ENCODE measurements around the gene SBK2. TPM values are rescaled to one million over a fixed set of nuclear protein-coding genes. Genes with fewer than 3 reads are reported as not detected.

Gene SBK2
- total and polyA plus RNA-seq, 8 donors: not detected

- H3K4me3 ChIP-seq: no peak overlapping the region
- H3K36me3 ChIP-seq: no peaks in the 10 kb centered on the region
- intact Hi-C loops (cut with DNase I; ENCODE audit: low total_unique reads): no loop called here
- H3K9me3 ChIP-seq: no peaks in the 10 kb centered on the region
- WGBS, 5 donors: 89 to 94% (median 91%) methylated on average over 5 of the region's 5 CpGs
- no peak for TF ChIP-seq POLR2AphosphoS5 (IDR thresholded peaks at IDR 0.05)
- TF ChIP-seq POLR2A (IDR thresholded peaks at IDR 0.05): no peak
- TF ChIP-seq, protein P1, sequence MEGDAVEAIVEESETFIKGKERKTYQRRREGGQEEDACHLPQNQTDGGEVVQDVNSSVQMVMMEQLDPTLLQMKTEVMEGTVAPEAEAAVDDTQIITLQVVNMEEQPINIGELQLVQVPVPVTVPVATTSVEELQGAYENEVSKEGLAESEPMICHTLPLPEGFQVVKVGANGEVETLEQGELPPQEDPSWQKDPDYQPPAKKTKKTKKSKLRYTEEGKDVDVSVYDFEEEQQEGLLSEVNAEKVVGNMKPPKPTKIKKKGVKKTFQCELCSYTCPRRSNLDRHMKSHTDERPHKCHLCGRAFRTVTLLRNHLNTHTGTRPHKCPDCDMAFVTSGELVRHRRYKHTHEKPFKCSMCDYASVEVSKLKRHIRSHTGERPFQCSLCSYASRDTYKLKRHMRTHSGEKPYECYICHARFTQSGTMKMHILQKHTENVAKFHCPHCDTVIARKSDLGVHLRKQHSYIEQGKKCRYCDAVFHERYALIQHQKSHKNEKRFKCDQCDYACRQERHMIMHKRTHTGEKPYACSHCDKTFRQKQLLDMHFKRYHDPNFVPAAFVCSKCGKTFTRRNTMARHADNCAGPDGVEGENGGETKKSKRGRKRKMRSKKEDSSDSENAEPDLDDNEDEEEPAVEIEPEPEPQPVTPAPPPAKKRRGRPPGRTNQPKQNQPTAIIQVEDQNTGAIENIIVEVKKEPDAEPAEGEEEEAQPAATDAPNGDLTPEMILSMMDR (IDR thresholded peaks at IDR 0.05): no peak
- TF ChIP-seq EP300 (IDR thresholded peaks at IDR 0.05): no peak
- no peak overlapping the region for H3K27ac ChIP-seq
- no peaks in the 10 kb centered on the region for H3K4me1 ChIP-seq
- no peak for DNase-seq
- peaks cover 0 to 5% (median 0%) of the 10 kb centered on the region in 3 donors for H3K27me3 ChIP-seq
Measured at GRCh38 chr19:55538132-55538531, 1.2 kb upstream of the SBK2 start.

- WGBS, 5 donors: 57 to 80% (median 74%) methylated on average over 5 of the region's 5 CpGs
- H3K36me3 ChIP-seq: no peaks in the 10 kb centered on the region
- DNase-seq: no peak
- intact Hi-C loops (cut with DNase I; ENCODE audit: low total_unique reads): no loop called here
- TF ChIP-seq POLR2AphosphoS5 (IDR thresholded peaks at IDR 0.05) (no peak), EP300 (IDR thresholded peaks at IDR 0.05) (no peak), POLR2A (IDR thresholded peaks at IDR 0.05) (no peak)
- TF ChIP-seq, protein P1 (IDR thresholded peaks at IDR 0.05): no peak
- no peak overlapping the region for H3K4me3 ChIP-seq
- H3K9me3 ChIP-seq: no peaks in the 10 kb centered on the region
- no peak overlapping the region for H3K27ac ChIP-seq
- no peaks in the 10 kb centered on the region for H3K4me1 ChIP-seq
- peaks cover 0 to 5% (median 0%) of the 10 kb centered on the region in 3 donors for H3K27me3 ChIP-seq
Measured at GRCh38 chr19:55537741-55538111, 793 bp upstream of the SBK2 start.

DNA sequence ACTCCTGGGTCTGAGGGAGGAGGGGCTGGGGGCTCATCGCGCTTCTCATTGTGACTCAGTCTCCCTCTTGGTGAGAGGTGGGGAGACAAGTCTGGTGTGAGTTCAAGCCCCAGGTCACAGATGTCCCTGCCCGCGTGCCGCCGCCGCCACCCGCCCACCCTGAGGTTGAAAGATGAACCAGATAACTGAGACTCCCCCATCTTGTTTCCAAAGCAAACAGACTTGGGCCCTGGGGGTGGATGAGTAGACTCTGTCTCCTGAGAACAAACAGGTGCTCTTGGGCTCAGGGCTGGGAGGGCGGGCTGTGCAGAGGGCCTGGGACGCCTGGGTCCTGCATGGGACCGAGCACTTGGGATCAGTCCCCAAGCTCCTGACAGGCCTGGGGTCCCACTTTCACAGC is 567 bp downstream of the SBK2 start:
- WGBS, 5 donors: 88 to 100% (median 96%) methylated on average over 2 to 11 of the region's 11 CpGs
- intact Hi-C loops (cut with DNase I; ENCODE audit: low total_unique reads): no loop called here

DNA sequence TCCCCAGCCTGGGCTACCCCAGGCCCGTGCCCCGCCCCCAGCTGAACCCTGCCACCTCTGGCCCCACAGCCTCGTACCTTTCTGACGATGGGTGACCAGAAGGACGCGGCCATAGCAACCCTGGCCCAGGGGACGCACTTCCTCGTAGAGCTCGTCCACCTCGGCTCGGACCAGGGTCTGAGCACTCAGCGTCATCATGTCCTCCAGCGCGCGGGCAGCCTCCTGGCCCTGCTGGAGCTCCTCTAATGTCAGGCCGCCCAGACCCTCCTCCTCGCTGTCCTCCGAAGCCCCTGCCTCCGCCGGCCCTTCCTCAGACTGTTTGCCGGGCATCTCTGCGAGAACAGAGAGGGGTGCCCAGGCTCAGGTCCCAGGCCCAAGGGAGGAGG is 975 bp downstream of the SBK2 start:
- H3K9me3 ChIP-seq: no peaks in the 10 kb centered on the region
- DNase-seq: no peak
- TF ChIP-seq, protein P1 (IDR thresholded peaks at IDR 0.05): no peak
- TF ChIP-seq POLR2A (IDR thresholded peaks at IDR 0.05): no peak
- TF ChIP-seq EP300 (IDR thresholded peaks at IDR 0.05): no peak
- no peak for TF ChIP-seq POLR2AphosphoS5 (IDR thresholded peaks at IDR 0.05)

More for the DNA sequence above, 567 bp downstream of the SBK2 start:
- no peak for DNase-seq
- Histone ChIP-seq H3K4me3 (no peak overlapping the region), H3K27me3 (peaks cover 0 to 5% (median 0%) of the 10 kb centered on the region in 3 donors), H3K36me3 (no peaks in the 10 kb centered on the region), H3K27ac (no peak overlapping the region), H3K9me3 (no peaks in the 10 kb centered on the region), H3K4me1 (no peaks in the 10 kb centered on the region)
- TF ChIP-seq POLR2AphosphoS5 (IDR thresholded peaks at IDR 0.05) (no peak), POLR2A (IDR thresholded peaks at IDR 0.05) (no peak)
- TF ChIP-seq, protein P1 (IDR thresholded peaks at IDR 0.05): no peak

More for the DNA sequence above, 975 bp downstream of the SBK2 start:
- Histone ChIP-seq H3K27ac (no peak overlapping the region), H3K4me3 (no peak overlapping the region), H3K27me3 (peaks cover 0 to 8% (median 0%) of the 10 kb centered on the region in 3 donors), H3K4me1 (no peaks in the 10 kb centered on the region), H3K36me3 (no peaks in the 10 kb centered on the region)
- intact Hi-C loops (cut with DNase I; ENCODE audit: low total_unique reads): no loop called here
- WGBS, 5 donors: 88 to 94% (median 91%) methylated on average over 9 to 22 of the region's 22 CpGs
